ENCODE measurements around the gene ANK3. TPM values are rescaled to one million over a fixed set of nuclear protein-coding genes. Genes with fewer than 3 reads are reported as not detected.
"Not testable (repeated sequence)": the region's sequence is repeated elsewhere in the genome, so short reads cannot be mapped to it uniquely, and the experiment has no call there.

Gene ANK3
- total RNA-seq, 1 donor from 2014 or later, result 79.4 TPM

DNA sequence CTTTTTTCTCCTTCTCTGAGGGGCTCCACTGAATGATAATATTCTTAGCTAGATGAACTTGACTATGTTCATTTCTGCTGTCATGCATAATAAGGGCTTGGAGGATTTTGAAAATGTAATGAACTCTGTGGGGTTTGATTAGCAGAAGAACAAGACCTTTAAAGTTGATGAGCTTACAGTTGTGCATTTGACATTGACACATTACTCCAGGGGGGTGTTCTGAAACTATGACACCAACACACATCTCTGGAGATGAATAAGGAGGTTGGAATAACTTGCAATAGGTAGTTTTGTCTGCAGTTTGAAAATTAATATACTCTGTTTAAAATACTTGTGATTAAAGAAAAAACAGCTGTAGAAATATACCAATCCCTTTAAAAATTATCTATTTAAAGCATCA, 80.3 kb downstream of the ANK3 start:
- no peak for DNase-seq (ENCODE audit: low spot score)

- no peak for DNase-seq (ENCODE audit: low spot score)
Measured at GRCh38 chr10:60305380-60305892, 84.2 kb downstream of the ANK3 start.

GRCh38 chr10:60304829-60305379, 84.8 kb downstream of the ANK3 start:
- DNase-seq (ENCODE audit: low spot score), result no peak

- no peak for DNase-seq (ENCODE audit: low spot score)
Measured at GRCh38 chr10:60303778-60304177, 85.9 kb downstream of the ANK3 start.

- DNase-seq (ENCODE audit: low spot score), result peak; percentile 55
Measured at GRCh38 chr10:60299961-60300883, 89.5 kb downstream of the ANK3 start.

DNA sequence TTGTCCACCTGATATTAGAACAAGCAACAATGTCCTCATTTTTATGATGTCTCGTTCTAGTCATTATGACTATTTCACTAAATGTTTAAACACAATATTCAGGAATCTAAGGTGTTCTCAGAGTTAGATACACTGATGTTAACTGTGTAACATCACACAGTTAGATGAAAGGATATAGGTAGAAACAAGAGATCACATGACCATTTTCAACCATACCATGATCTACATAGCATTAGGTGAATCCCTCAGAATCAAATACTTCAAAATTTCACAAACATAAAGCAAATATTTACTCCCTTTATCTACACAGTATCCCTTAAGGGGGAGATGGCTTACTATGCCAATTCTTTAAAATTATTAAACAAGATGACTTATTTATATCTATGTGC, 90.3 kb downstream of the ANK3 start:
- no peak for DNase-seq (ENCODE audit: low spot score)

DNA sequence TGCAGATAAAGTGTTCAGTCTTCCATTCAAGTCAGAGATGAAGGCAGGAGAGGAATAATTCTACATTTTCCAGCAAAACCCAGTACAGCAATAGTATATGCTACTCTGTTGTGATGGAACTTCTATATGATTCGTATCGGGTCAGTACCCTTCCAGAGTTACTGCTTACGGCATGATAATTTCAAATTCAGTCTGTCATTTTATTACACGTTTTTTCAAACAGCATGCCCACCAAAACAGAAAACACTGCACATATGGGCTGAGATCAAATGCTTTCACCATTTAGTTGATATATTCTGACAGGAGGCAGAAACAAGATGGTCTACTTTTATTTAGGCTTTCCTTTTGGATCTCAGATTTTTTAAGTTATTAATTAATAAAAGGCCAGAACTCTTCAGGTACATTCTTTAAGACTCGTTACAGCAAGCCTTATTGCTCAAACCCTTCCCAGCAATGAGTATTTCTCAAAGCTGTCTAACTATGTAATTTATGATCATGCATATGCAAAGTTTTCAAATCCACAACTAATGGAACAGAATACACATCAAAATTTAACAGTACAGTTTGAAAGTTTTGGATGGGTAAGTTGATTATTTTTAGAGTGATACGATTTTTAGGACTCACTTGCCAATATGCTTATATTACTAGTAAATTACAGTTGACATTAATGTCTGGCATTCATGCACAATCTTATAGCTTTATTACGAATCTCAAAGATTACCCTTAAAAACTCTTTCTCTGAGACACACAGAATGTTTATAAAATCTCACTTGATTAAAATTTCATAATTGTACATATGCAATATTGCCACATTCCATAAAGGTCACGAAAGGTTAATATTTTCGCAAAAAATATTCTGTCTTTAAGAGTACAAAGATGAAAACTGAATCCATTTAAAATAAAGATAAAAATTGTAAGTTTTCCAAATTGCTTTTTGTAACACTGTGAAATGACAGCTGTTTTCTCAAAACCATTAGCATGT, 91.0 kb downstream of the ANK3 start:
- DNase-seq (ENCODE audit: low spot score), result no peak

- DNase-seq (ENCODE audit: low spot score), result no peak
Measured at GRCh38 chr10:60296073-60296472, 93.6 kb downstream of the ANK3 start.

DNA sequence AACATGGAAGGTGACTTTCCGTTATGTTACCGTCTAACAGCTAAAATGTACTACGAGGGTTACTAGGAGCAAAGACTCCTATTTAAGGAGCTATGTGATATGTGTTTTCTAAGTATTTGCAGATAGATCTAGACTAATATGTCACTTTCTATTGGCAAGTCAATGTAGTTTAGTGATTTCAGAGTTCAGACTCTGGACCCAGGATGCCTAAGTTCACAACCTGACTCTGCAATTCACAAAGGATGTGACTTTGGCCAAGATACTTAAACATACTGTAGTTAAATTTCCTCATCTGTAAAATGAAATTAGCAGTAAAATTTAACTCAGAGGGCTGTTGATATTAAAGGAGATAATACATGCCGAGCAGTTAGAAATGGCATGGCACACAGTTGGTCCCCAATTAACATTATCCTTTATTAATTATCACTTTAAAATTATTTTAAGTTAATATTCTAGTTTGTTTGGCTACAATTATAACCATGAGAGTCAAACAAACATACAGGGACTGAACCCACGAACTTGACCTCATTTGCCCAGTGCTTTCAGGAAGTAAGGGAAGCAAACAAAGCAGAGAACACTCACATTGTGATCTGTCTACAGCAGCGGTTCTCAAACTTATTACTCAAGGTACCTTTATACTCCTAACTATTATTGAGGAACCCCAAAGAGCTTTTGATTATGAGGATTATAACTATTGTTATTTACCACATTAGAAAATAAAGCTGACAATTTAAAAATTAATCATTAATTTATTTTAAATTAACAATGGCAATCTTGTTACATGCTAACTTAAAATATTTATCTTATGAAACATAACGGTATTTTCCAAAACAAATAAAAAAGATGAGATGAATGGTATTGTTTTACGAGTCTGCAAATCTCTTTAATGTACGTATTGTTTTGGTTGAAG, 94.4 kb downstream of the ANK3 start:
- no peak for DNase-seq (ENCODE audit: low spot score)

DNA sequence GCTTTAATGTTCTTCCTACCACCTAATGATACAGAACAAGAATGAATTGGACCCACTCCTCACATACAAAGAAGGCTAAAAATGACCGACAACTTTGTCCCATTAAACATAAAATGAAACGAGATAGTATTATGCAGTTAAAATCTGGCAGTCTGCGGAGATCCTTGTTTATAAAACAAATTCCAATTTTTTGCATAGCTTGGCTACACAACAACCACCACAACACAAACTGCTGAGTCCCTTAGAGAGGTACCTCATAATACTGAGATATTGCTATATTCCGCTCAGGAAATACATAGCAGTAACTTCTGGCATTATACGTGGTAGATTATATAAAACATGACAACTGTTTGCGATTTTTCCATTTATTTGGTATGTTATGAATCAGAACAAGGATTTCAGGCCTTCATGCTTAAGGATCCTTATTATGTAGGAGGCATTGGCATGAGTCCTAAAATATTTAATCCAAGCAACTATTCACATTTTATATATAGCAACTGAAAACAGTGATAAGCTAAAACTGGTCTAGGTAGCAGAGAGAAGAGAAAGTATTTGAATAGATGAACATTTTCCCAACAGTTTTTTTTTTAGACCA, 96.0 kb downstream of the ANK3 start:
- peak; percentile 65 for DNase-seq (ENCODE audit: low spot score)

GRCh38 chr10:60292998-60293397, 96.7 kb downstream of the ANK3 start:
- no peak for DNase-seq (ENCODE audit: low spot score)

DNA sequence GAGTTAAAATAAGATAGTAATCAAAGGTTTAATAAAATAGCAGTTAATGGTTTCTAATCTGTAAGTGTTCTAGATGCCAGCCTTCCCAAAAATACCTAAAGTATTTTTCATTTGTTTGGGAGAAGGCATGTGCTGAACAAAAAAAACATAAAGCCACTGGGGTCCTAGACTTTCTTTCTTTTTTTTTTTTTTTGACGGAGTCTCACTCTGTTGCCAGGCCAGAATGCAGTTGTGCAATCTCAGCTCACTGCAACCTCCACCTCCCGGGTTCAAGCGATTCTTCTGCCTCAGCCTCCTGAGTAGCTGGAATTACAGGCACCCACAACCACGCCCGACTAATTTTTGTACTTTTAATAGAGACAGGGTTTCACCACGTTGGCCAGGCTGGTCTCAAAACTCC, 97.1 kb downstream of the ANK3 start:
- not testable (repeated sequence) for DNase-seq (ENCODE audit: low spot score)

DNA sequence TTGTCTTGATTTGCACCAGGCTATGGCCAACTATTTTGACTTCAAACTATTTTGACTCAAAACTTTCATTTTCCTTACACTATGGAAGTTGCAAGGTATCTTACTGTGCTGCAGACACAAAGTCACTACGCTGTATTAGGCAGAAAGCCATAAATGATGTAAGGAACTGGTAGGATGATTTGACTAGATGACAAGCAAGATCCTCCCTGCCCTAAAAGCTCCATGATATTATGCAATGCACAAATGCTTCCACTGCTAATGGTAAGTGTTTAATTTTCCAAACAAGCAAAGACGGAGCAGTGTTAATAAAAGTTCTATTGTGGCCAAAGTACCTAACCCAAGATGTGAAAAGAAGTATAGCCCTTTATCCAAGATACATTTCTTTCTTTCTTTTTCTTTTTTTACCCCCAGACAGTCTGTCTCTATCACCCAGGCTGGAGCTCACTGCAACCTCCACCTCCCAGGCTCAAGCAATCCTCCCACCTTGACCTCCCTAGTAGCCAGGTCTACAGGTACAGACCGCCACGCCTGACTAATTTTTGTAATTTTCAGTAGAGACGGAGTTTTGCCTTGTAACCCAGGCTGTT, 98.2 kb downstream of the ANK3 start:
- peak; percentile 86 for DNase-seq (ENCODE audit: low spot score)

- no peak for DNase-seq (ENCODE audit: low spot score)
Measured at GRCh38 chr10:60290558-60290957, 99.1 kb downstream of the ANK3 start.

- no peak for DNase-seq (ENCODE audit: low spot score)
Measured at GRCh38 chr10:60289800-60290199, 99.9 kb downstream of the ANK3 start.

DNA sequence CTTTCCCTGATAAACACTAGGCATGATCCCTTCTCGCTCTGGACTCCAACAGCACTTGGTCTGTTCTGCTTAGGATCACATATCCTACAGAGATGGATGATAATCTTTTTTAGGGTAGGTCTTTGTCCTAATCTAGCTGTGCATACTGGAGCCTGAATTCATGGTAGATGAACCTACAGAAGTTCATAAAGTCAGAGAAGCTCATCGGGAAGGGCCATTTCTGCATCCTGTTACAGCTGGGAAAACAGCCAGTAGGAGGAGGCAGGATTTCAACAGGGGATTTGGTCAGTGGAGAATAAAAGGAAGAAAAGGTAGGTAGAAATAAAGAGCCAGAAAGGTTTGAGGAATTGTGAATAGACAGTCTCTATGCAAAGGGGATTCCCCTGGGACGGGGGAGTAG, 101.4 kb downstream of the ANK3 start:
- DNase-seq (ENCODE audit: low spot score), result peak; percentile 86

GRCh38 chr10:60286559-60286958, 103.1 kb downstream of the ANK3 start:
- DNase-seq (ENCODE audit: low spot score), result no peak

GRCh38 chr10:60283397-60283796, 106.3 kb downstream of the ANK3 start:
- DNase-seq (ENCODE audit: low spot score), result no peak

- no peak for DNase-seq (ENCODE audit: low spot score)
Measured at GRCh38 chr10:60282771-60283353, 106.8 kb downstream of the ANK3 start.
